ENCODE data around the gene ZMYND10. TPM values are rescaled to one million over a fixed set of nuclear protein-coding genes. Genes with fewer than 3 reads are reported as not detected.

ZMYND10 gene
- total and polyA plus RNA-seq, 9 of the 15 experiments (the other 6 are each of a cell fraction or from before 2014, with no cell fraction given) = 0.20 to 2.8 (median 0.70) TPM

- TF ChIP-seq CHAMP1 (IDR thresholded peaks at IDR 0.05) (no peak), ZNF592 (IDR thresholded peaks at IDR 0.05) (no peak), GATA2 (CRISPR knock-in tag; IDR thresholded peaks at IDR 0.05) (peak; percentile 51; the same call in 1 of the 2 replicates), RBBP5 (IDR thresholded peaks at IDR 0.05; ENCODE audit: borderline replicate concordance, insufficient read depth, low read length, poor library complexity, severe bottlenecking) (no peak), GTF2F1 (IDR thresholded peaks at IDR 0.05; ENCODE audit: low read depth, low read length) (no peak), ZBED1 (IDR thresholded peaks at IDR 0.05) (no peak), HDAC1 (IDR thresholded peaks at IDR 0.05) (no peak), TCF3 (CRISPR knock-in tag; IDR thresholded peaks at IDR 0.05) (0 out of 2 replicates have a peak, but pooled peaks have one; percentile 13), IFI16 (CRISPR knock-in tag; IDR thresholded peaks at IDR 0.05) (no peak), RCOR1 (IDR thresholded peaks at IDR 0.05; ENCODE audit: borderline replicate concordance in 1 of 2, low read depth in 2 of 2, low read length in 2 of 2) (peak in 1 of 2 experiments; percentile 72; a peak in 2 of 4 replicates), RFX1 (IDR thresholded peaks at IDR 0.05) (peak; percentile 61)
Observed at GRCh38 chr3:50354186-50354764, 8.7 kb upstream of the ZMYND10 start (continued).

Data from K562 (cell line).